PFSK-1 (cell line): ENCODE data around the gene SCAMP2.

Source experiments
- FOXP2 ChIP-seq: optimal IDR thresholded peaks from 2 replicates; pipeline ENCODE3; 2011; ENCODE audit warnings: borderline replicate concordance, control low read depth, inconsistent platforms; ENCODE audit not compliant: insufficient read depth; ENCODE audit errors: extremely low read length, extremely low read depth
- POLR2AphosphoS5 ChIP-seq: IDR thresholded peaks from 2 replicates; pipeline ENCODE4 v1.6.1; 2012; ENCODE audit warnings: low read depth, mild to moderate bottlenecking, control low read depth, low read length, moderate library complexity
- REST ChIP-seq, 2 experiments: IDR thresholded peaks; 2 replicates each; pipeline versions ENCODE4 v1.6.1 to v1.8.0; 2011 to 2012; ENCODE audit warnings: low read depth in 2 of 2, low read length in 2 of 2, control low read depth in 1 of 2, inconsistent platforms in 1 of 2, mild to moderate bottlenecking in 1 of 2, moderate library complexity in 1 of 2; ENCODE audit not compliant: insufficient read depth in 1 of 2
- SIN3A ChIP-seq: IDR thresholded peaks from 2 replicates; pipeline ENCODE4 v1.6.1; 2012; ENCODE audit warnings: mild to moderate bottlenecking, low read length, moderate library complexity, borderline replicate concordance; ENCODE audit not compliant: insufficient read depth
- TAF1 ChIP-seq: IDR thresholded peaks from 2 replicates; pipeline ENCODE4 v1.6.1; 2012; ENCODE audit warnings: low read length, control low read depth, borderline replicate concordance; ENCODE audit not compliant: insufficient read depth

SCAMP2 gene

GRCh38 chr15:74832826-74833225 lies 40.3 kb downstream of the SCAMP2 start:
- no peak for TF ChIP-seq TAF1
- TF ChIP-seq FOXP2 = no peak
- TF ChIP-seq SIN3A = no peak
- no peak for TF ChIP-seq POLR2AphosphoS5
- no peak for TF ChIP-seq REST (IDR thresholded peaks at IDR 0.05; ENCODE audit: insufficient read depth in 1 of 2, low read depth in 2 of 2, low read length in 2 of 2)

- no peak for TF ChIP-seq REST (IDR thresholded peaks at IDR 0.05; ENCODE audit: insufficient read depth in 1 of 2, low read depth in 2 of 2, low read length in 2 of 2)
- no peak for TF ChIP-seq FOXP2
- no peak for TF ChIP-seq SIN3A
- no peak for TF ChIP-seq TAF1
- TF ChIP-seq POLR2AphosphoS5 = no peak
Observed at GRCh38 chr15:74831813-74832495, 41.2 kb downstream of the SCAMP2 start.

- TF ChIP-seq TAF1 = no peak
- no peak for TF ChIP-seq POLR2AphosphoS5
- no peak for TF ChIP-seq REST (IDR thresholded peaks at IDR 0.05; ENCODE audit: insufficient read depth in 1 of 2, low read depth in 2 of 2, low read length in 2 of 2)
Observed at GRCh38 chr15:74830868-74831267, 42.3 kb downstream of the SCAMP2 start.

- TF ChIP-seq REST (IDR thresholded peaks at IDR 0.05; ENCODE audit: insufficient read depth in 1 of 2, low read depth in 2 of 2, low read length in 2 of 2) = no peak
- TF ChIP-seq POLR2AphosphoS5 = no peak
- no peak for TF ChIP-seq SIN3A
- TF ChIP-seq FOXP2 = no peak
- TF ChIP-seq TAF1 = no peak
Observed at GRCh38 chr15:74829991-74830390, 43.2 kb downstream of the SCAMP2 start.

- TF ChIP-seq SIN3A = no peak
- no peak for TF ChIP-seq TAF1
- no peak for TF ChIP-seq FOXP2
- TF ChIP-seq REST (IDR thresholded peaks at IDR 0.05; ENCODE audit: insufficient read depth in 1 of 2, low read depth in 2 of 2, low read length in 2 of 2) = no peak
- TF ChIP-seq POLR2AphosphoS5 = no peak
Observed at GRCh38 chr15:74829486-74829885, 43.7 kb downstream of the SCAMP2 start.
